Skeletal muscle tissue (tissue), 4 donors: ENCODE results near the gene GOLT1A. TPM values are rescaled to one million over a fixed set of nuclear protein-coding genes. Genes with fewer than 3 reads are reported as not detected.
A peak's percentile ranks its signal among the peaks of the same experiment; 100 is the strongest.
"Not testable (repeated sequence)": the region's sequence is repeated elsewhere in the genome, so short reads cannot be mapped to it uniquely, and the experiment has no call there.

Source experiments
- H3K27ac ChIP-seq: one replicate; pipeline ENCODE4 v1.7.0; 2013; ENCODE audit warnings: mild to moderate bottlenecking, low read depth, low read length, inconsistent platforms
- H3K27me3 ChIP-seq, 3 donors: one replicate each; pipeline ENCODE4 v1.7.0; 2013; ENCODE audit warnings: low read length in 3 of 3; ENCODE audit not compliant: control insufficient read depth in 3 of 3, insufficient read depth in 3 of 3
- H3K36me3 ChIP-seq, 3 donors: one replicate each; pipeline ENCODE4 v1.7.0; 2013; ENCODE audit warnings: low read length in 3 of 3; ENCODE audit not compliant: control insufficient read depth in 3 of 3, insufficient read depth in 3 of 3
- H3K4me1 ChIP-seq, 3 donors: one replicate each; pipeline ENCODE4 v1.7.0; 2013; ENCODE audit warnings: low read length in 3 of 3, mild to moderate bottlenecking in 3 of 3; ENCODE audit not compliant: control insufficient read depth in 3 of 3, insufficient read depth in 3 of 3
- H3K4me3 ChIP-seq, 3 donors: one replicate each; pipeline ENCODE4 v1.7.0; 2013; ENCODE audit warnings: low read length in 3 of 3
- H3K9ac ChIP-seq, 3 donors: one replicate each; pipeline ENCODE4 v1.7.0; 2013; ENCODE audit warnings: low read length in 3 of 3, mild to moderate bottlenecking in 3 of 3, moderate library complexity in 2 of 3, low read depth in 1 of 3
- H3K9me3 ChIP-seq, 3 donors: one replicate each; pipeline ENCODE4 v1.7.0; 2013; ENCODE audit warnings: low read length in 3 of 3; ENCODE audit not compliant: control insufficient read depth in 3 of 3
- total RNA-seq: library from RNA; depleted of rRNA; stranded (reverse); fragments of >200 nt; gene quantifications from one replicate; pipeline ENCODE4 v1.2.3, GENCODE V29; 2014
- donor health status: Osteomylitis.

GOLT1A gene
- total RNA-seq, 1 donor from 2014 or later, result not detected

- peaks cover 0 to 10% (median 3%) of the 10 kb centered on the region in 3 donors for H3K36me3 ChIP-seq
- peaks cover 0 to 4% (median 0%) of the 10 kb centered on the region in 3 donors for H3K27me3 ChIP-seq
- H3K9me3 ChIP-seq, result no peaks in the 10 kb centered on the region
- no peak overlapping the region for H3K4me3 ChIP-seq
- no peak overlapping the region for H3K27ac ChIP-seq
- H3K9ac ChIP-seq, result peak overlapping the region in 1 of 3 donors; percentile 25
- peaks cover 0 to 18% (median 11%) of the 10 kb centered on the region in 3 donors for H3K4me1 ChIP-seq
Observed at GRCh38 chr1:204249736-204250427, 36.1 kb upstream of the GOLT1A start.

GRCh38 chr1:204248954-204249353, 35.2 kb upstream of the GOLT1A start:
- Histone ChIP-seq H3K27me3 (peaks cover 0 to 4% (median 0%) of the 10 kb centered on the region in 3 donors), H3K27ac (no peak overlapping the region), H3K4me1 (peaks cover 0 to 18% (median 11%) of the 10 kb centered on the region in 3 donors), H3K9ac (no peak overlapping the region), H3K4me3 (no peak overlapping the region), H3K9me3 (no peaks in the 10 kb centered on the region), H3K36me3 (peaks cover 0 to 10% (median 3%) of the 10 kb centered on the region in 3 donors)

- H3K4me1 ChIP-seq, result peaks cover 0 to 18% (median 11%) of the 10 kb centered on the region in 3 donors
- H3K9ac ChIP-seq, result no peak overlapping the region
- H3K27ac ChIP-seq, result no peak overlapping the region
- H3K36me3 ChIP-seq, result peaks cover 0 to 12% (median 5%) of the 10 kb centered on the region in 3 donors
- no peak overlapping the region for H3K4me3 ChIP-seq
- H3K27me3 ChIP-seq, result peaks cover 0 to 4% (median 0%) of the 10 kb centered on the region in 3 donors
- H3K9me3 ChIP-seq, result no peaks in the 10 kb centered on the region
Observed at GRCh38 chr1:204246876-204247275, 33.1 kb upstream of the GOLT1A start.

GRCh38 chr1:204242920-204243319, 29.1 kb upstream of the GOLT1A start:
- H3K9ac ChIP-seq, result no peak overlapping the region

GRCh38 chr1:204241914-204242313, 28.1 kb upstream of the GOLT1A start:
- H3K4me1 ChIP-seq, result no peaks in the 10 kb centered on the region
- no peak overlapping the region for H3K9ac ChIP-seq
- no peaks in the 10 kb centered on the region for H3K9me3 ChIP-seq
- H3K4me3 ChIP-seq, result no peak overlapping the region
- no peaks in the 10 kb centered on the region for H3K27me3 ChIP-seq
- H3K36me3 ChIP-seq, result peaks cover 0 to 6% (median 1%) of the 10 kb centered on the region in 3 donors
- no peak overlapping the region for H3K27ac ChIP-seq

More at GRCh38 chr1:204242920-204243319, 29.1 kb upstream of the GOLT1A start:
- Histone ChIP-seq H3K27ac (no peak overlapping the region), H3K36me3 (peaks cover 0 to 6% (median 1%) of the 10 kb centered on the region in 3 donors), H3K4me3 (no peak overlapping the region), H3K4me1 (no peaks in the 10 kb centered on the region), H3K27me3 (no peaks in the 10 kb centered on the region), H3K9me3 (no peaks in the 10 kb centered on the region)

- H3K27me3 ChIP-seq, result no peaks in the 10 kb centered on the region
- H3K9me3 ChIP-seq, result no peaks in the 10 kb centered on the region
- no peaks in the 10 kb centered on the region for H3K4me1 ChIP-seq
- H3K27ac ChIP-seq, result no peak overlapping the region
- no peak overlapping the region for H3K9ac ChIP-seq
- no peak overlapping the region for H3K4me3 ChIP-seq
- peaks cover 0 to 6% (median 1%) of the 10 kb centered on the region in 3 donors for H3K36me3 ChIP-seq
Observed at GRCh38 chr1:204241050-204241449, 27.3 kb upstream of the GOLT1A start.

GRCh38 chr1:204240233-204240632, 26.4 kb upstream of the GOLT1A start:
- H3K4me3 ChIP-seq, result no peak overlapping the region
- H3K27me3 ChIP-seq, result no peaks in the 10 kb centered on the region
- no peak overlapping the region for H3K27ac ChIP-seq
- H3K9ac ChIP-seq, result no peak overlapping the region
- no peaks in the 10 kb centered on the region for H3K9me3 ChIP-seq
- peaks cover 0 to 3% (median 1%) of the 10 kb centered on the region in 3 donors for H3K36me3 ChIP-seq
- no peaks in the 10 kb centered on the region for H3K4me1 ChIP-seq

GRCh38 chr1:204239401-204239800, 25.6 kb upstream of the GOLT1A start:
- not testable (repeated sequence) for H3K27ac ChIP-seq, H3K9me3 ChIP-seq, H3K4me3 ChIP-seq, H3K27me3 ChIP-seq, H3K9ac ChIP-seq, H3K4me1 ChIP-seq, H3K36me3 ChIP-seq

- H3K36me3 ChIP-seq, H3K4me1 ChIP-seq, H3K9me3 ChIP-seq, H3K27ac ChIP-seq, H3K27me3 ChIP-seq, H3K4me3 ChIP-seq, H3K9ac ChIP-seq: not testable (repeated sequence)
Observed at GRCh38 chr1:204238520-204238919, 24.7 kb upstream of the GOLT1A start.

GRCh38 chr1:204237515-204237914, 23.7 kb upstream of the GOLT1A start:
- not testable (repeated sequence) for H3K27ac ChIP-seq, H3K4me3 ChIP-seq, H3K9ac ChIP-seq, H3K9me3 ChIP-seq, H3K4me1 ChIP-seq, H3K27me3 ChIP-seq, H3K36me3 ChIP-seq
